H9 (cell line): ENCODE measurements around the gene IFNL3. TPM values are rescaled to one million over a fixed set of nuclear protein-coding genes. Genes with fewer than 3 reads are reported as not detected.

Experiments
- DNase-seq: peaks from one replicate; pipeline ENCODE4 v3.0.0-alpha.2; 2017
- H2AFZ ChIP-seq: one replicate; pipeline ENCODE4 v1.6.1; 2013; ENCODE audit warnings: mild to moderate bottlenecking, low read length, control low read depth, moderate library complexity
- H2AK5ac ChIP-seq: 2 replicates; pipeline ENCODE4 v1.6.1; 2013; ENCODE audit warnings: low read length, control low read depth, mixed read lengths; ENCODE audit not compliant: insufficient read length
- H2BK120ac ChIP-seq: one replicate; pipeline ENCODE4 v1.6.1; 2013; ENCODE audit warnings: low read depth, mild to moderate bottlenecking, low read length, control low read depth, inconsistent platforms; ENCODE audit not compliant: poor library complexity, severe bottlenecking
- H2BK12ac ChIP-seq: 2 replicates; pipeline ENCODE4 v1.6.1; 2013; ENCODE audit warnings: low read length, control low read depth, mixed read lengths, low read depth; ENCODE audit not compliant: insufficient read length
- H2BK15ac ChIP-seq: 2 replicates; pipeline ENCODE4 v1.6.1; 2013; ENCODE audit warnings: low read depth, low read length, control low read depth
- H2BK20ac ChIP-seq: one replicate; pipeline ENCODE4 v1.6.1; 2013; ENCODE audit warnings: low read depth, mild to moderate bottlenecking, low read length, control low read depth, inconsistent platforms; ENCODE audit not compliant: poor library complexity, severe bottlenecking
- H2BK5ac ChIP-seq: 2 replicates; pipeline ENCODE4 v1.6.1; 2013; ENCODE audit warnings: low read length, control low read depth, mixed read lengths; ENCODE audit not compliant: insufficient read length
- H3K14ac ChIP-seq: 2 replicates; pipeline ENCODE4 v1.6.1; 2013; ENCODE audit warnings: low read length, control low read depth; ENCODE audit not compliant: insufficient read depth
- H3K18ac ChIP-seq: 2 replicates; pipeline ENCODE4 v1.6.1; 2013; ENCODE audit warnings: low read depth, mild to moderate bottlenecking, mixed read lengths, low read length, control low read depth; ENCODE audit not compliant: insufficient read length
- H3K23ac ChIP-seq: 2 replicates; pipeline ENCODE4 v1.6.1; 2013; ENCODE audit warnings: low read length, control low read depth, mixed read lengths, low read depth; ENCODE audit not compliant: insufficient read length
- H3K23me2 ChIP-seq: 2 replicates; pipeline ENCODE4 v1.6.1; 2013; ENCODE audit warnings: low read depth, mild to moderate bottlenecking, mixed read lengths, low read length, control low read depth; ENCODE audit not compliant: insufficient read length, poor library complexity, severe bottlenecking
- H3K27ac ChIP-seq: 2 replicates; pipeline ENCODE4 v1.5.1; 2013; ENCODE audit warnings: low read length, control low read depth, mixed read lengths, low read depth; ENCODE audit not compliant: insufficient read length
- H3K27me3 ChIP-seq: 2 replicates; pipeline ENCODE4 v1.6.1; 2013; ENCODE audit warnings: low read length, control low read depth, inconsistent platforms; ENCODE audit not compliant: insufficient read depth
- H3K4ac ChIP-seq: 2 replicates; pipeline ENCODE4 v1.6.1; 2013; ENCODE audit warnings: low read depth, mild to moderate bottlenecking, control low read depth, inconsistent platforms, low read length, moderate library complexity
- H3K4me1 ChIP-seq: 2 replicates; pipeline ENCODE4 v1.6.1; 2013; ENCODE audit warnings: low read length, control low read depth, inconsistent platforms; ENCODE audit not compliant: insufficient read depth
- H3K4me2 ChIP-seq: 2 replicates; pipeline ENCODE4 v1.6.1; 2013; ENCODE audit warnings: low read length, control low read depth, mixed read lengths; ENCODE audit not compliant: insufficient read length, insufficient read depth
- H3K56ac ChIP-seq: 2 replicates; pipeline ENCODE4 v1.6.1; 2013; ENCODE audit warnings: low read depth, mild to moderate bottlenecking, mixed read lengths, low read length, control low read depth; ENCODE audit not compliant: insufficient read length
- H3K79me1 ChIP-seq: 2 replicates; pipeline ENCODE4 v1.6.1; 2013; ENCODE audit warnings: low read depth, mild to moderate bottlenecking, moderate library complexity, low read length, control low read depth, inconsistent platforms; ENCODE audit not compliant: insufficient read depth, poor library complexity, severe bottlenecking
- H3K79me2 ChIP-seq: 2 replicates; pipeline ENCODE4 v1.6.1; 2013; ENCODE audit warnings: low read length, control low read depth, inconsistent platforms; ENCODE audit not compliant: insufficient read depth
- H3K9ac ChIP-seq: 2 replicates; pipeline ENCODE4 v1.6.1; 2013; ENCODE audit warnings: low read length, control low read depth, mixed read lengths; ENCODE audit not compliant: insufficient read length; ENCODE audit errors: extremely low read depth
- H3K9me3 ChIP-seq: one replicate; pipeline ENCODE4 v1.6.1; 2013; ENCODE audit warnings: low read depth, low read length, inconsistent platforms; ENCODE audit not compliant: control insufficient read depth
- H3T11ph ChIP-seq: one replicate; pipeline ENCODE4 v1.6.1; 2013; ENCODE audit warnings: mild to moderate bottlenecking, low read length, control low read depth, inconsistent platforms
- H4K20me1 ChIP-seq: one replicate; pipeline ENCODE4 v1.6.1; 2013; ENCODE audit not compliant: control insufficient read depth, insufficient read length, insufficient read depth
- H4K5ac ChIP-seq: 2 replicates; pipeline ENCODE4 v1.6.1; 2013; ENCODE audit warnings: low read depth, mild to moderate bottlenecking, mixed read lengths, low read length, control low read depth; ENCODE audit not compliant: insufficient read length
- H4K8ac ChIP-seq: replicated peaks from 2 replicates; pipeline ENCODE4 v1.6.1; 2013; ENCODE audit warnings: low read length, control low read depth, mixed read lengths, low read depth; ENCODE audit not compliant: insufficient read length
- H4K91ac ChIP-seq: 2 replicates; pipeline ENCODE4 v1.6.1; 2013; ENCODE audit warnings: low read depth, mild to moderate bottlenecking, moderate library complexity, mixed read lengths, low read length, control low read depth; ENCODE audit not compliant: insufficient read length
- H3K27ac Mint-ChIP-seq, 3 experiments: 2 replicates in 2 of 3; 3 replicates in 1 of 3; pipeline ENCODE4 v1.8.0; 2020 to 2021; ENCODE audit warnings: mixed read lengths in 3 of 3, mild to moderate bottlenecking in 1 of 3, moderate library complexity in 1 of 3
- H3K27me3 Mint-ChIP-seq: 2 replicates; pipeline ENCODE4 v1.8.0; 2021; ENCODE audit warnings: low read depth, mild to moderate bottlenecking, moderate library complexity, mixed read lengths
- H3K36me3 Mint-ChIP-seq, 3 experiments: 2 replicates in 2 of 3; 3 replicates in 1 of 3; pipeline ENCODE4 v1.8.0; 2020 to 2021; ENCODE audit warnings: low read depth in 3 of 3, mixed read lengths in 3 of 3; ENCODE audit not compliant: insufficient read depth in 1 of 3
- H3K4me1 Mint-ChIP-seq, 2 experiments: 2 replicates each; pipeline ENCODE4 v1.8.0; 2020; ENCODE audit warnings: mixed read lengths in 2 of 2
- H3K4me3 Mint-ChIP-seq, 2 experiments: 2 replicates in 1 of 2; 3 replicates in 1 of 2; pipeline ENCODE4 v1.8.0; 2020 to 2021; ENCODE audit warnings: mild to moderate bottlenecking in 2 of 2, mixed read lengths in 2 of 2, moderate library complexity in 1 of 2
- H3K9me3 Mint-ChIP-seq, 2 experiments: 2 replicates in 1 of 2; 3 replicates in 1 of 2; pipeline ENCODE4 v1.8.0; 2020; ENCODE audit warnings: mild to moderate bottlenecking in 2 of 2, mixed read lengths in 2 of 2, moderate library complexity in 1 of 2
- WGBS: extraction: QIAGEN DNeasy Blood & Tissue Kit; methylation state at CpG from one replicate; pipeline ENCODE4 v1.1.7; 2013; ENCODE audit warnings: missing lambda C conversion rate, low lambda C conversion rate, mixed read lengths; ENCODE audit not compliant: insufficient read length; ENCODE audit errors: extremely low coverage; 5-methylcytosine and 5-hydroxymethylcytosine counted together
- total RNA-seq: library from RNA; stranded (reverse); gene quantifications from 2 replicates; pipeline ENCODE4 v1.2.1, GENCODE V29; 2021
- TF ChIP-seq, protein P1 (sequence below): fragments of 200-600 bp; sonication (generic); conservative IDR thresholded peaks from 3 replicates; pipeline ENCODE4 v1.8.0; 2021; ENCODE audit warnings: antibody characterized with exemption, mild to moderate bottlenecking

IFNL3 gene
- total RNA-seq, 1 experiment from 2014 or later: not detected

- H3K4ac ChIP-seq: no peak overlapping the region
- no peak overlapping the region for H2BK12ac ChIP-seq
- Mint-ChIP-seq H3K9me3 (no peaks in the 10 kb centered on the region; a peak in 1 of 5 replicates), H3K27me3 (peaks cover 28% of the 10 kb centered on the region), H3K27ac (no peak overlapping the region), H3K4me1 (peaks cover 4 to 13% of the 10 kb centered on the region in 2 experiments), H3K4me3 (no peak overlapping the region), H3K36me3 (no peaks in the 10 kb centered on the region)
- no peaks in the 10 kb centered on the region for H3K79me2 ChIP-seq
- H2AFZ ChIP-seq: no peak overlapping the region
- no peaks in the 10 kb centered on the region for H3K9me3 ChIP-seq
- H3K27me3 ChIP-seq: no peaks in the 10 kb centered on the region
- no peak overlapping the region for H4K8ac ChIP-seq
- H3K23ac ChIP-seq: no peak overlapping the region
- H4K20me1 ChIP-seq: no peaks in the 10 kb centered on the region
- no peak overlapping the region for H4K91ac ChIP-seq
- H2BK5ac ChIP-seq: no peak overlapping the region
- H3K9ac ChIP-seq: no peak overlapping the region
- no peak overlapping the region for H2BK120ac ChIP-seq
- H4K5ac ChIP-seq: no peak overlapping the region
- H3K79me1 ChIP-seq: no peaks in the 10 kb centered on the region
- H2BK15ac ChIP-seq: no peak overlapping the region
- H3K23me2 ChIP-seq: no peaks in the 10 kb centered on the region
- TF ChIP-seq, protein P1, sequence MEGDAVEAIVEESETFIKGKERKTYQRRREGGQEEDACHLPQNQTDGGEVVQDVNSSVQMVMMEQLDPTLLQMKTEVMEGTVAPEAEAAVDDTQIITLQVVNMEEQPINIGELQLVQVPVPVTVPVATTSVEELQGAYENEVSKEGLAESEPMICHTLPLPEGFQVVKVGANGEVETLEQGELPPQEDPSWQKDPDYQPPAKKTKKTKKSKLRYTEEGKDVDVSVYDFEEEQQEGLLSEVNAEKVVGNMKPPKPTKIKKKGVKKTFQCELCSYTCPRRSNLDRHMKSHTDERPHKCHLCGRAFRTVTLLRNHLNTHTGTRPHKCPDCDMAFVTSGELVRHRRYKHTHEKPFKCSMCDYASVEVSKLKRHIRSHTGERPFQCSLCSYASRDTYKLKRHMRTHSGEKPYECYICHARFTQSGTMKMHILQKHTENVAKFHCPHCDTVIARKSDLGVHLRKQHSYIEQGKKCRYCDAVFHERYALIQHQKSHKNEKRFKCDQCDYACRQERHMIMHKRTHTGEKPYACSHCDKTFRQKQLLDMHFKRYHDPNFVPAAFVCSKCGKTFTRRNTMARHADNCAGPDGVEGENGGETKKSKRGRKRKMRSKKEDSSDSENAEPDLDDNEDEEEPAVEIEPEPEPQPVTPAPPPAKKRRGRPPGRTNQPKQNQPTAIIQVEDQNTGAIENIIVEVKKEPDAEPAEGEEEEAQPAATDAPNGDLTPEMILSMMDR: no peak
- H3K18ac ChIP-seq: no peak overlapping the region
- H3K4me2 ChIP-seq: no peak overlapping the region
- no peak overlapping the region for H3K14ac ChIP-seq
- H2BK20ac ChIP-seq: no peak overlapping the region
- H3K4me1 ChIP-seq: no peaks in the 10 kb centered on the region
- WGBS: no CpG with 5 or more reads among the region's 3 CpGs
- H3K56ac ChIP-seq: no peak overlapping the region
- no peak overlapping the region for H3K27ac ChIP-seq
- no peak for DNase-seq
- no peak overlapping the region for H3T11ph ChIP-seq
- H2AK5ac ChIP-seq: no peak overlapping the region
These were observed 39.4 kb downstream of the IFNL3 start for GRCh38 chr19:39205449-39205764.
